ENCODE measurements around the gene MORN1.
A peak's percentile ranks its signal among the peaks of the same experiment; 100 is the strongest.

The MORN1 gene

GRCh38 chr1:2312160-2312514 is 79.2 kb downstream of the MORN1 start:
- no peak for ATAC-seq
- TF ChIP-seq, protein P1, sequence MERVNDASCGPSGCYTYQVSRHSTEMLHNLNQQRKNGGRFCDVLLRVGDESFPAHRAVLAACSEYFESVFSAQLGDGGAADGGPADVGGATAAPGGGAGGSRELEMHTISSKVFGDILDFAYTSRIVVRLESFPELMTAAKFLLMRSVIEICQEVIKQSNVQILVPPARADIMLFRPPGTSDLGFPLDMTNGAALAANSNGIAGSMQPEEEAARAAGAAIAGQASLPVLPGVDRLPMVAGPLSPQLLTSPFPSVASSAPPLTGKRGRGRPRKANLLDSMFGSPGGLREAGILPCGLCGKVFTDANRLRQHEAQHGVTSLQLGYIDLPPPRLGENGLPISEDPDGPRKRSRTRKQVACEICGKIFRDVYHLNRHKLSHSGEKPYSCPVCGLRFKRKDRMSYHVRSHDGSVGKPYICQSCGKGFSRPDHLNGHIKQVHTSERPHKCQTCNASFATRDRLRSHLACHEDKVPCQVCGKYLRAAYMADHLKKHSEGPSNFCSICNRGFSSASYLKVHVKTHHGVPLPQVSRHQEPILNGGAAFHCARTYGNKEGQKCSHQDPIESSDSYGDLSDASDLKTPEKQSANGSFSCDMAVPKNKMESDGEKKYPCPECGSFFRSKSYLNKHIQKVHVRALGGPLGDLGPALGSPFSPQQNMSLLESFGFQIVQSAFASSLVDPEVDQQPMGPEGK (CRISPR knock-in tag; IDR thresholded peaks at IDR 0.05; ENCODE audit: borderline replicate concordance) = no peak
- TF ChIP-seq BACH2 (CRISPR knock-in tag; IDR thresholded peaks at IDR 0.05; ENCODE audit: borderline replicate concordance) (no peak), ISL1 (CRISPR knock-in tag; IDR thresholded peaks at IDR 0.05) (no peak), RARB (CRISPR knock-in tag; IDR thresholded peaks at IDR 0.05) (no peak), OSR1 (CRISPR knock-in tag; IDR thresholded peaks at IDR 0.05) (no peak), CSRNP3 (CRISPR knock-in tag; IDR thresholded peaks at IDR 0.05) (no peak), ZC3H10 (CRISPR knock-in tag; IDR thresholded peaks at IDR 0.05) (no peak), TSHZ2 (CRISPR knock-in tag; IDR thresholded peaks at IDR 0.05) (no peak), ZFP30 (CRISPR knock-in tag; IDR thresholded peaks at IDR 0.05) (no peak), TCF4 (CRISPR knock-in tag; IDR thresholded peaks at IDR 0.05; ENCODE audit: borderline replicate concordance) (no peak), ESRRG (CRISPR knock-in tag; IDR thresholded peaks at IDR 0.05) (no peak), GLIS3 (CRISPR knock-in tag; IDR thresholded peaks at IDR 0.05) (no peak), ARNTL (CRISPR knock-in tag; IDR thresholded peaks at IDR 0.05; ENCODE audit: borderline replicate concordance, low read depth) (no peak), ZFP3 (CRISPR knock-in tag; IDR thresholded peaks at IDR 0.05) (no peak), ZNF8 (CRISPR knock-in tag; IDR thresholded peaks at IDR 0.05) (no peak), ZNF70 (CRISPR knock-in tag; IDR thresholded peaks at IDR 0.05) (no peak), CREB5 (CRISPR knock-in tag; IDR thresholded peaks at IDR 0.05; ENCODE audit: low read depth) (no peak), CSDC2 (CRISPR knock-in tag; IDR thresholded peaks at IDR 0.05) (no peak), POU6F1 (CRISPR knock-in tag; IDR thresholded peaks at IDR 0.05; ENCODE audit: borderline replicate concordance, low read depth) (no peak)

DNA sequence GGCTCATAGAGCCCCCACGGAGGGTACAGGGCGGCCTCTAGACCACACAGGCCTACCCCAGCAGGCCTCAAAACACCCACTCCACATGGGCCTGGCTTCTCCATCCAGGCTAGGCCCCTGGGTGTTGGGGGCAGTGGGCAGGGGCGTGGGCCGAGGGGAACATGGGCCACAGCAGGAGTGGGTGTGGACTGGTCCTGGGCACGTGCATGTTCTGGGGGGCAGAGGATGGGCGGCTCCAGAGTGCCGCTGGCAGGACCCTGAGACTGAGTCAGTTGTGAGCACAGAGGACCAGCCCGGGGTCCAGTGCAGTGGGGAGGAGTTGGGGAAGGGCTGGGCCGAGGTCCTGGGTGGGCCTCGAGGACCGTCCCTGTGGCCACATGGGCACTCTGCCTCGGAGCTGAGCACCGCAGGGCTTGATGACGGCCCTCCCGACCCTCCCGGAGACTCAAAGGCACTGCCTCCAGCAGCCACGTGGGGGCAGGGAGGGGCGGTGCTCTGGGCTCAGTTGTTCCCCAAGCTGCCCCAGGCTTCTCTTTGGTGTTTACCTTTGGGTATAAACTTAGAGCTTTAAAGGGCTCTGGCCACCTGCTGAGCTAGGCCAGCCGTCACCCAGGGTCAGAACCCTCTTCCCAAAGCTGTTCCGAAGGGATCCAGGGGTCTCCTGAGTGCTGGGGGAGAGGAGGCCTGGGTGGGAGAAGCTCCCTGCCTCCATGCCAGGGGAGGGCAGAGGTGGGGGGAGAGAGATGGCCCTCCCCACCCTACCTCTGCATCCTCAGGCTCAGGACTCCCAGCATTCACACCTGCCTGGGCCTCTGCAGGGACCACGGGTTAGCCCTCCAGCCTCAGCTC is 79.9 kb downstream of the MORN1 start:
- peak; percentile 14 for ATAC-seq
- TF ChIP-seq BACH2 (CRISPR knock-in tag; IDR thresholded peaks at IDR 0.05; ENCODE audit: borderline replicate concordance) (no peak), ESRRG (CRISPR knock-in tag; IDR thresholded peaks at IDR 0.05) (no peak), ARNTL (CRISPR knock-in tag; IDR thresholded peaks at IDR 0.05; ENCODE audit: borderline replicate concordance, low read depth) (no peak)

GRCh38 chr1:2310332-2311183 is 80.8 kb downstream of the MORN1 start:
- ATAC-seq = no peak
- TF ChIP-seq OSR1 (CRISPR knock-in tag; IDR thresholded peaks at IDR 0.05) (no peak), ARNTL (CRISPR knock-in tag; IDR thresholded peaks at IDR 0.05; ENCODE audit: borderline replicate concordance, low read depth) (no peak), PPARA (CRISPR knock-in tag; IDR thresholded peaks at IDR 0.05; ENCODE audit: borderline replicate concordance) (no peak), CSDC2 (CRISPR knock-in tag; IDR thresholded peaks at IDR 0.05) (no peak), SNAI2 (CRISPR knock-in tag; IDR thresholded peaks at IDR 0.05) (no peak), ZNF565 (CRISPR knock-in tag; conservative IDR thresholded peaks at IDR 0.05; ENCODE audit: low read depth) (no peak), TCF4 (CRISPR knock-in tag; IDR thresholded peaks at IDR 0.05; ENCODE audit: borderline replicate concordance) (no peak), GLIS3 (CRISPR knock-in tag; IDR thresholded peaks at IDR 0.05) (no peak), CREB5 (CRISPR knock-in tag; IDR thresholded peaks at IDR 0.05; ENCODE audit: low read depth) (no peak), ISL1 (CRISPR knock-in tag; IDR thresholded peaks at IDR 0.05) (no peak), ZNF70 (CRISPR knock-in tag; IDR thresholded peaks at IDR 0.05) (no peak), RARB (CRISPR knock-in tag; IDR thresholded peaks at IDR 0.05) (no peak), ZFP30 (CRISPR knock-in tag; IDR thresholded peaks at IDR 0.05) (no peak)
- TF ChIP-seq, protein P1 (CRISPR knock-in tag; IDR thresholded peaks at IDR 0.05; ENCODE audit: borderline replicate concordance) = no peak
